ENCODE data around the gene MICU2.

MICU2 gene

DNA sequence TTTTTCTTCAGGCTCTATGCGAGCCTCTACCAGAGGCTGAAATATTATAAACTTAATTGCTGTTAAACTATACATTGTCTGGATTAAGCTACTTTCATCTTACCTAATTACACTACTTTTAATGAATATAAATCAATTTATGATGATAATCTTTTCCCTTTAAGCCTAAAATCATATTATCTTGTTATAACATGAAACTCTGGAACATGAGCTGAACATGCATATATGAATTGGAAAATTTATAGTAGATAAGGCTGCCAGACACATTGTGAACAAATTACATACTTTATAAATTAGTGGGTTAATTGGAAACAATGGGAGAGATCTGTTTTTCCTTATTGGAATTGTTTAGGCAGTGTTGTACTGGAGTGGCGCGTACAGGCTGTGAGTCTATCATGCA, 99.6 kb downstream of the MICU2 start:
- no peak for DNase-seq (ENCODE audit: low read depth in 4 of 4, low spot score in 1 of 4)

DNA sequence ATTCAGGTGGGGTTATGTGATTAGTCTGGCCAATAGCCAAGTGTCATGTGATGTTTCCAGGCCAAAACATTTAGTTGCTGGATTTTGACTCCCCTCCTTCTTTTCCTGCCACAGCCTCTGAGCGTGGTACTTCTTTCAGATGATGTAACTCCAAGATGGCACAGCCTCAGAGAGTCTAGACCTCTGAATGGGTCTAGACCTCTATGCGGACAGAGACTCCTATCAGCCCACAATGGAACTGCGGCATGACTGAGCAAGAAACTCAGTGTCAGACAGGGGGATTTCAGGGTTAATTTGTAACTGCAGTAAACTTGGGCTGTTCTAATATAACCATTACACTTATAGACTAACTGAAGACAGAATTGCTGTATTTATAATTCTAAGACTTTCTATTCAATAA, 102.3 kb downstream of the MICU2 start:
- DNase-seq (ENCODE audit: low read depth in 4 of 4, low spot score in 1 of 4): no peak

DNA sequence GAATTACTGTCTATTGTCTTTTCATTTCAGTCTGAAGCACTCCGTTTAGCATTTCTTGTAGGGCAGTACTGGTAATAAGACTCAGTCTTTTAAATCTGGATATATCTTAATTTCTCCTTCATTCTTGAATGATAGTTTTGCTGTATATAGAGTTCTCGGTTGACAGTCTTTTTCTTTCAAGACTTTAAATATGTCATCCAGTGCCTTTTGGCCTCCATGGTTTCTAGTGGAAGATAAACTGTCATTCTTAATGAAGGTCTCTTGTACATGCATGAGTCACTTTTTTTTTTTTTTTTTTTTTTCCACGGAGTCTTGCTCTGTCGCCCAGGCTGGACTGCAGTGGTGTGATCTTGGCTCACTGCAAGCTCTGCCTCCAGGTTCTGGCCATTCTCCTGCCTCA, 117.6 kb downstream of the MICU2 start:
- no peak for DNase-seq (ENCODE audit: low read depth in 4 of 4, low spot score in 1 of 4)

DNA sequence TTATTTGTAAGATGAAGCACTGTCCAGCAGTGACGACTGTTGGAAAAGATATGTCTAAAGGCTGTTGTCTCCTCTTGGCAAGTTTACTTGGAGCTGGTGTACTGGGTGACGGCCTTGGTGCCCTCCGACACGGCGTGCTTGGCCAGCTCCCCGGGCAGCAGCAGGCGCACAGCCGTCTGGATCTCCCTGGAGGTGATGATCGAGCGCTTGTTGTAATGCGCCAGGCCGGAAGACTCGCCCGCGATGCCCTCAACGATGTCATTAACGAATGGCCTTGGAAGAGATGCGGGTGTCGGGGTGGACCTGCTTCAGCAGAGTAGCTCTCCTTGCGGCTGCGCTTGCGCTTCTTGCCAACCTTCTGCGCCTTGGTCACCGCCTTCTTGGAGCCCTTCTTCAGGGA, 120.2 kb downstream of the MICU2 start:
- DNase-seq (ENCODE audit: low read depth in 4 of 4, low spot score in 1 of 4): no peak

DNA sequence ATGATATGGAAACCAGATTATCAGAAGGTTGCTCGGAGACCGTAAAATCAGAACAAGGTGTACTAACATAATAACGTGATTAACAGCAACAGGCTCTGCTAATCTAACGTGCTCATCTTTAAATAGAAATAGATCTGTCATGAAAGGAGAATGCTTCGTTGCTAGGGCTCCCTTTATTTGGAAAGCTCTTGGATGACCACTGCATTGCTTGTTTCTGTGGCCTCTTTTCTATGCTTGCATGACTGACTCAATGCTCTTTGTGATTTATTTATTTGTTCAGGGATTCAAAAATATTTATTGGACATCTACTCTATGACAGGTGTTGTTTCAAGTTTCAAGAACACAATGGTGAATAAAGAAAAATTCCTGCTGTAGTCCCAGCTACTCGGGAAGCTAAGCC, 122.6 kb downstream of the MICU2 start:
- no peak for DNase-seq (ENCODE audit: low read depth in 4 of 4, low spot score in 1 of 4)

DNA sequence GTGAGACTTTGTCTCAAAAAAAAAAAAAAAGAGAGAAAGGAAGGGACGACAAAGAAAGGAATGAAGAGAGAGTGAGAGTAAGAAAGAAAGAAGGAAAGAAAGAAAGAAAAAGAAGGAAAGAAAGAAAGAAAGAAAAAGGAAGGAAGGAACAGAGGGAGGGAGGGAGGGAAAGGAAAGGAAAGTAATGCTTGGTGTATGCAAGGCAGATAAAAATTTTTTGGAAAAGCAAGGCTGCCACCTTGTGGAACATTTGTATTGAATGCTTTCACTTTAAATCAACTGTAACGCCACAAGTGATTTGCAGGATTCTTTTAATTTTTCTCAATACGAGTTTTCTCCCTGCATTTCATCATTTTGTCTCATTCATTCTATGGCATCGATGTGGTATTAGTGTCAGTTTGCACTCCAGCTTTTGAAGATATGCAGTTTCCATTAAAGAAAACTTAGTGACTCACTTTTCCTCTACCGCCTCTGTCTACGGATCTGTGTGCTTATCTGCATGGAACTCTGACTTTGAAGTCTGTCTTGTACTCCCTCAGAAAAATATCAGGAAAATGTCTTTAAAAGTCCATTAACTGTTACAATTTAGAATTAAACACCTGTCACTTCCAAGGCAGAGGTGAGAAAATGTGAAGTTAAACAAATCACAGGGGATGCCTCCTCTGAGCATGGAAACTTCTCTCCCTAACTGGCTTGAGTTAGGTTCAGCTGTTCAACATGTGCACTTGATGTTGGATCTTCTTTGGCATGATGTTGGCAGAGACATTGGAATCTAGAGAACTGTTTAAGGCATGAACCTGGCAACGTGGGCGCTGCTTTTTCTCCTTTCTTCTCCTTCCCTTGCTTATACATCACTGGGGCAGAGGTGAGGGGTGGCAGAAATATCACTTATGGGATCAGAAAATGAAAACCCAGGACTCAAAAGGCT, 124.8 kb downstream of the MICU2 start:
- DNase-seq (ENCODE audit: low read depth in 4 of 4, low spot score in 1 of 4): peak in 2 of 4 experiments; percentile 4 to 15

DNA sequence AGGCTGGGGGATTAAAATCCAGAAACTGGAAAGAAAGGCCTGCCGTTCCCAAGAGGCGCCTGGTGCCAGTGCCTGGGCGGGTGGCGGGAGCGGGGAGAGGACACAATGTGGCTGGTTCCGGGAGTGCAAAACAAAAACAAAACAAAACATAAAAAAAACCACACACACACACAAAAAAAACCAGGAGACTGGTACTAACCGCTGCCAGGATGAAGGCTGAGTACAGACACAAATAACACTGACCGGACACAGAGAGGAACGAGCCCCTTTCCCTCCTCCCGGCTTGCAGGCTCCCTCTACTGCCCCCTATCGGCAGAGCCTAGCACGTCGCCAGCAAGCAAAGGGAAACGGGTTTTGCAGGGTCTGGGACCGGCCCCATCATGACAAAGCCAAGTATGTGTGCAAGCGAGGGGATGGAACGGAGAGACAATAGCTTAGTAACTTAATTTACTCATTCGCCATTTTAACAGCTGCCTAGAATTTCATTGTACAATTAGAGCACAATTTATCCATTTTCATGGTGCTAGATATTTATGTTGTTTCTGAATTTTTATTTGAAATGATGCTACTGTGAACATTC, 127.0 kb downstream of the MICU2 start:
- peak; percentile 65 to 71 (median 68) for DNase-seq (ENCODE audit: low read depth in 4 of 4, low spot score in 1 of 4)

DNA sequence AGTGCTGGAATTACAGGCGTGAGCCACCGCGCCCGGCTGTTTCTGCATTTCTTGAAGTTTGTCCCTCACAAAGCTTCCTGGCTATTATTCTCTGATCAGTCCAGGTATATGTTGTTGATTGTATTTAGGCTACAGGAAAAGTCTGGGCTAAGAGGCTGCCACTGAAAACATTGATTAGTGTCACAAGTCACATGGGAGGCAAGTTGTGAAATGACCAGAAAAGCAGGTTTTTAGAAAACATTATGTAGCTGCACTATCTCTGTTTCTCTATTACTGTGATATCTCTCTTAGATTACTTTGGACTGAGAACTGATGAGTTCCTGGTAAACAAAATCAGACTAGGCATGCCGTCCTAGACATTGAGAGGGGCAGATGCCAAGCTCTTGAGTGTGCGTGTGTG, 128.9 kb downstream of the MICU2 start:
- no peak for DNase-seq (ENCODE audit: low read depth in 4 of 4, low spot score in 1 of 4)

DNA sequence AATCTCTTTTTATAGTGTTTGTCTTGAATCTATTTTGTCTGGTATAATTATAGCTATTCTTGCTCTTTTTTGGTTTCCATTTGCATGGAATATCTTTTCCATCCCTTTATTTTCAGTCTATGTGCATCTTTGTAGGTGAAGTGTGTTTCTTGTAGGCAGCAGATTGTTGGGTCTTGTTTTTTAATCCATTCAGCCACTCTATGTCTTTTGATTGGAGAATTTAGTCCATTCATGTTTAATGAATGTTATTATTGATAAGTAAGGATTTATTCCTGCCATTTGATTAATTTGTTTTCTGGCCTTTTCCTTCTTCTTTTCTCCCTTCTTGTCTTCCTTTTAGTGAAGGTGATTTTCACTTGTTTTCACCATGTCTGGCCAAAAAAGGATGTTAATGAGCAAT, 133.2 kb downstream of the MICU2 start:
- DNase-seq (ENCODE audit: low read depth in 4 of 4, low spot score in 1 of 4): no peak

DNA sequence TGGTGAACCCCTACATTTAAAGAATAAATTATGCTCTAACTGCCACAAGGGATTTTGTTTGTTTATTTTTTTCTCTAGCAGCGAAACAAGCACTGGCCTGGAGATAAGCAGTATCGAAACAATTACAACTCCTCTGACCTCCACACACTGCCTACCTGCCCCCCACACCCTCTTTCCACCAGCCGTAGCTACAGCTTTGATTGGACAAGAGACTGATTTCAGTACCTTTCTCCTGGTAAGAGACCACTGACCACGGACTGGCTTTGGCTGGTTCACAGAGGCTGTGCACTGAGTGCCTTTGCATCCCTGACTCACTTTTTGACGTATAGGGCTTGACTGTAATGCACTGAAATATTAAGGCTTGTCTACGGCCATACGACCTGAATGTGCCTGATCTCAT, 137.4 kb downstream of the MICU2 start:
- DNase-seq (ENCODE audit: low read depth in 4 of 4, low spot score in 1 of 4): no peak

DNA sequence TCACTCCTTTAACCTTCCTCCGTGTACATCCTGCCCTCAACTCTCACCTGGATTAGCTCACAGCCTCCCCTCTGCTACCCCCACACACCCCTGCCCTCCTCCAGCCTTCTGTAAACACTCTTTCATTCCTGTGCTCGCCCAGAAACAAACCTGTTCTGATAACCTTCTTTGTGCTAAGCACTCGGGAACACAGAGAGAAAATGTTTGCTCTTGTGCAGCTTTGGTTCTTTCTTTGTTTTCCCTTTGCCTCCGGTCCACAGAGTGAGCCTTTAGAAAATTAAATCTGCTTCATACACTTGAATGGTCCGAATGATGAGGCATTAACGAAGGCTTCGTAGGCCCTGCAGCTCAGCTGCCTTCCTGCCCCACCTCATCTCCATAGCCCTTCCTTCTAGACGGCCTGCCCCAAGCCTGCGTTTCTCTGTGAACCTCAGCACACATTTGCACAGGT, 138.2 kb downstream of the MICU2 start:
- no peak for DNase-seq (ENCODE audit: low read depth in 4 of 4, low spot score in 1 of 4)

DNA sequence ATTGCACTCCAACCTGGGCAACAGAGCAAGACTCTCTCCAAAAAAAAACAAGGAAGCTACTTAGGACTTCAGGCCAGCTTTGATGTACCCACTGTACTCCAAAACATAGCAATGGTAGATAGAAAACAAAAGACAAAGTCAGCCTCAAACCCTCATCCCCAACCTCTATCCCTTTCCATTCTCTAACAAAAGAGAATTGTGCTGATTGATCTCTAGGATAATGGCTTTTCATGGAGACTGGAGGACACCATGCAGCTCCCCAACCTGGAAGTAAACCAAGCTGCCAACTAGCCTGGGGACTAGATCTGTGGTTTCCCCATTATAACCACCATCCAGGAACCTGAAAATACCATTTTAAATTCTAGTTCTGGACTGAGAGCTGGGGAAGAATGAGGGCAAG, 140.5 kb downstream of the MICU2 start:
- no peak for DNase-seq (ENCODE audit: low read depth in 4 of 4, low spot score in 1 of 4)

DNA sequence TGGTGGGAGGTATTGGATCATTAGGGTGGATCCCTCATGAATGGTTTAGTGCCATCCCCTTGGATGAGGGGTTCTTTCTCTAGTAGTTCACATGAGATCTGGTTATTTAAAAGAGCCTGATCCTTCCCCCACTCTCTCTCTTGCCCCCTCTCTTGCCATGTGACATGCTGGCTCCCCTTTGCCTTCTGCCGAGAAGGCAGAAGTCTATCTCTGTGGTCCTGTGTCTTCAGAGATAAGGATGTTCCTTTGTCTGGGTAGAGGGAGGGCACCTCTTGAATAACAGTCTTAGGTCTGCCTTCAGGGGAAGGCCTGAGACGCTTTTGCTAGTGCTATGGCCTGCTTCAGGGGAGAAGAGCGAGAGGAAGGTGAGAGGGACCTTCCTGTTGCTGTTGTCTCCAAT, 142.8 kb downstream of the MICU2 start:
- no peak for DNase-seq (ENCODE audit: low read depth in 4 of 4, low spot score in 1 of 4)

DNA sequence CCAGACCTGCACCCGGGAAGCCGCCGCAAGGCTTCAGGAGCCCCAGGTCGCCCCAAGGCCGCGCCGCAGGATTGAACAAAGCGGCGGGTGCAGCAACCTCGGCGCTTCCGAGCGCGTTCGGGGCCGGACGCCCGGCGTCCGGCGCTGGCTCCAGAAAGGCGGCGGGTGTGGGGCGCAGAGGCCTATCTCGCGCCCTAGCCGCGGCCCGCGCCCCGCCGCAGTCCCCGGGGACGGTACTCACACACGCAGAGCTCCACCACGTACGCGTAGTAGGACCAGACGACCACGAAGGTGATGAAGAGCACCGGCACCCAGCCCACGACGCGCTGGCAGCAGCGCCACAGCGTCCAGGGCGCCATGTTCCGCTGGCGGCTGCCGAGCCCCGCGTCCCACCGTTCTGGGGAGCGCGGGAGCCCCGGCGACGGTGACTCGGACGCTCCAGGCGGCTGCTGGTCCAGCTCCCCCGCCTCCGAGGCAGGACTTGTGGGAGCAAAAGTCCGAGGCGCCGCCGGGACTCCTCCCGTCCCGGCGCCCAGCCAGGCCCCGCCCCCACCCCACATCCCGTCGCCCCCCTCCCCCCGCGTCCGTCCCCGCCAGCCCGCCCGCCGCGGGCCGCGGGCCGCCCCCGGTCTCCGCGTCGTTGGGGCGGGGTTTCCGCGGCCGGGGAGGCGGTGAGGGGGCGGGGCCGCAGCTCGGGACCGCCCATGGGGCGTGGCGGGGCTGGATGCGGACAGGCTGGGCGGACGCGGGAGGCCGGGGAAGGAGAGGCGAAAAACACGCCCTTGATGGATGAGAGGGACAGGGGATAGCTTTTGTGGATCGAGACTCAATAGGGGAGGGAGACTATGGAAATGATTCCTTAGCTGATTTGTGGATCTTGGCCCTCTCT, 144.9 kb downstream of the MICU2 start, which contains the start of gene ZDHHC20:
TSS of gene ZDHHC20 (minus strand) at position 491 of the 889 bp plus-strand sequence. CDS start at position 359, 132 bp downstream.
- peak; percentile 79 to 94 (median 84) for DNase-seq (ENCODE audit: low read depth in 4 of 4, low spot score in 1 of 4)

DNA sequence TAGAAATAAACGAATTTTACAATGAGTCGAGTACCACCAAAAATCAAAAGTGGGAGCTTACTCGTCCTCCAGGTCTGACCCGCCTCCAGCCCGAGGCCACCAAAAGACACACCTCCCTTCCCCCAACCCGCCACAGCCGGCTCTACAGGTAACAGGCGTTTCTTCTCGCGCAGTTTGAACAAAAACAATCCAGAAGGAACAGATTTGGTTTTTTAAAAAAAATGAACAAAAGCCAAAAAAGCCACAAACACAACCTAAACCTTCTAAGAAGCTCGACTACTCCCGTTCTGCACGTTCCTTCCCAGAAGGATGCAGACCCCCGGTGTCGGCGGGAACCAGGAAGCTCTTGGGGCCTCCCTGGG, 145.5 kb downstream of the MICU2 start:
- peak in 2 of 4 experiments; percentile 30 to 48 for DNase-seq (ENCODE audit: low read depth in 4 of 4, low spot score in 1 of 4)

DNA sequence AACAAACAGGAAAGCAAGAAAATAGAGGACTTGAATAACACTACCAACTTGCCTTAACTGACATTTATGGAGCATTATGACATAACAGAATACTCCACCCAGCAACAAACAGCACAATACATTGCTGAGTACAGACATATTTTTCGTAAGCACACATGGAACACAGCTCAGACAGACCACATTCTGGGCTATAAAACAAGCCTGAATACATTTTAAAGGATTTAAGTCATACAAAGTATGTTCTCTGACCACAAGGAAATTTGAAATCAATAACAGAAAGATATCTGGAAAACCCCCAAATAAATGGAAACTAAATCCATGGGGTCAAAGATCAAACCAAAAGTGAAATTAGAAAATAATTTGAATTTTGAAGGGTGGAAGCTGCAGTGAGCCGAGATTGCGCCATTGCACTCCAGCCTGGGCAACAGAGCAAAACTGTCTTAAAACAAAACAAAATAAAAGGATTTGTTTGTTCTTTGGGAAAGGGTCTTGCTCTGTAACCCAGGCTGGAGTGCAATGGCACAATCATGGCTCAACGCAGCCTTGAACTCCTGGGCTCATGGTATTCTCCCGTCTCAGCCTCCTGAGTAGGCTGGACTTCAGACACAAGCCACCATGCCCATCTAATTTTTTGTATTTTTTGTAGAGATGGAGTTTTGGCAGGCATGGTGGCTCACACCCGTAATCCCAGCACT, 150.4 kb downstream of the MICU2 start:
- no peak for DNase-seq (ENCODE audit: low read depth in 4 of 4, low spot score in 1 of 4)

DNA sequence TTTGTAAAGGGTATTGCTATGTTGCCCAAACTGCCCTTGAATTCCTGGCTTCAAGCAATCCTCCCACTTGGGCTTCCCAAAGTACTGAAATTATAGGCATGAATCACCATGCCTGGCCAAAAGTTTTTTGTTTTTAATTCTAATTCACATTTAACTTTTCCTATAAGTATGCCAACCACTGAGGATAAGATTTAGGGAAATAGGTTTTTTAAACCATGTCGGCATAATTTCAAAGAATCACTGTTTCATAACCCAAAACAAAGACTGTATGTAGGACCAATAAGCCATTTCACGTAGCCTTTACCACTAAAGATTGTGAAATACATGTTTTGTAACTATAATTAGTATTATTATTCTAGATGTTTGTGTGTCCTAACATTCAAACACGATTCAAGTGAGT, 153.0 kb downstream of the MICU2 start:
- DNase-seq (ENCODE audit: low read depth in 4 of 4, low spot score in 1 of 4): no peak

DNA sequence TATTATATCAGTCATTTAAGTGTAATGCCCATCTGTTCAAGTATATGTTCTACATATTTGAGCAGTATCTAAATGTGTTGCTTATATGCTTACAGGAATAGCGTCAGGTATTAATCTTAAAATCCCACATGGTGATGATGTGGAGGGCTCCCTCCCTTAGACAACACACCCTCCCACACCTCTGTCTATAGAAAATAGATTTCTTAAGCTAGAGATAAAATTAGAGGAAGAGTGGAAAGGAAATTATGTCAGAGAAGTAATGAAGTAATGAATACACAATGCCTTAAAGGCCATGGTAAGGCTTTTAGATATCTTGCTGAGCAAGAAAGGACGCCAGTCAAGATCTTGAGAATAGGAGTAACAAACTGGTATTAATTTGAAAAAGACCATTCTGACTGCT, 157.3 kb downstream of the MICU2 start:
- no peak for DNase-seq (ENCODE audit: low read depth in 4 of 4, low spot score in 1 of 4)

DNA sequence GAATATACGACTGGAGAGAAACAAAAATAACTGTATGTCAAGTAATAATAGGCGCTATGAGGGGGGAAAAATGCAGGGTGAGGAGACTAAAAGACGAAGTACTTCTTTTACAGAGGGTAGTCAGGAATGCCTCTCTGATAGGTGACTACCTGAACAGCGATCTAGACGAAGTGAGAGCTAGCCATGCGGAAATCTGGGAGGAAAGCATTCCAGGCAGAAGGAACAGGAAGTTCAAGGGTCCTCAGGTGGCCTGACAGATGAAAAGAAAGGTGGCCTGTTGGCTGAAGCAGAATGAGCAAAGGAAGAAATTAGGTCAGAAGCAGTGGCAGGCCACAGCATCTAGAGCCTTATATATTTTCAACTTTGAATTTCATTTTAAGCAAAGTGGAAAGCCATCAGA, 158.2 kb downstream of the MICU2 start:
- DNase-seq (ENCODE audit: low read depth in 4 of 4, low spot score in 1 of 4): no peak

DNA sequence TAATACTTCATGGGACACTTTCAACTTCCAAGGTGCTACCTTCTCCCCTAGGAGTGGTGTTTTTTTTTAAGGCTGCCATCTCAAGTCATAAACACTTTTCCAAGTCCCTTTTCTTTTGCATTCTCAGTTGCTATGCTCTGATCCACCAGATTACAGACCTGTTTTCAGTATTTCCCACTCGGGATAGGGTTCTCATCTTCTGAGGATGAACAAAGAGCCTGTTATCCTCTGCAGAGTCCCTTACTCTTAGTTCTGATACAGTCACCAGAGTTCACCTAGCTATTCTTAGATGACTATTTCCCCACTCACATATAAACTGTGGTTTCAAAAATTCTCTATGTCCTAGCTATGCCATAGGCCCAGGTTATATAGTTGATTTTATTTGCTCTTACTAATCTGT, 160.8 kb downstream of the MICU2 start:
- DNase-seq (ENCODE audit: low read depth in 4 of 4, low spot score in 1 of 4): no peak

Data from stimulated activated CD4-positive, alpha-beta T cell treated with anti-CD3 and anti-CD28 coated beads, Interleukin-1b, Interleukin-23, amount 100 ng/mL, for 24 hours (primary cell).